ENCODE measurements around the gene HACE1. TPM values are rescaled to one million over a fixed set of nuclear protein-coding genes. Genes with fewer than 3 reads are reported as not detected.

The HACE1 gene
- total RNA-seq, 4 donors from 2014 or later: 3.6 to 9.0 (median 5.1) TPM

DNA sequence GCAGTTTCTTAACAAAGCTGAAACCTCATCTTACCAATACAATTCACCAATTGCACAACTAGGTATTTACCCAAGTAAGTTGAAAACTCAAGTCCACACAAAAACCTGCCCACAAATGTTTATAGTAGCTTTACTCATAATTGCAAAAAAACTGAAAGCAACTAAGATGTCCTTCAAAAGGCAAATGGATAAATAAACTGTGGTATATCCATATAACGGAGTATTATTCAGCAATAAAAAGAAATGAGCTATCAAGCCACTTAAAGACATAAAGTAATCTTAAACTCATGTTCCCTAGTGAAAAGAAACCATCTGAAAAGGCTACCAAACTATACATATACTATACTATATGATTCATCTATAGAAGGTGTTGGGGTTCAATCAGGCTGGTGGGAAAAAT lies 179.7 kb downstream of the HACE1 start:
- Histone ChIP-seq H3K4me3 (no peak overlapping the region), H3K27ac (no peak overlapping the region), H3K4me1 (no peaks in the 10 kb centered on the region), H3K9me3 (no peaks in the 10 kb centered on the region), H3K36me3 (no peaks in the 10 kb centered on the region), H3K27me3 (no peaks in the 10 kb centered on the region)
- TF ChIP-seq POLR2A (IDR thresholded peaks at IDR 0.05): no peak
- TF ChIP-seq, protein P1, sequence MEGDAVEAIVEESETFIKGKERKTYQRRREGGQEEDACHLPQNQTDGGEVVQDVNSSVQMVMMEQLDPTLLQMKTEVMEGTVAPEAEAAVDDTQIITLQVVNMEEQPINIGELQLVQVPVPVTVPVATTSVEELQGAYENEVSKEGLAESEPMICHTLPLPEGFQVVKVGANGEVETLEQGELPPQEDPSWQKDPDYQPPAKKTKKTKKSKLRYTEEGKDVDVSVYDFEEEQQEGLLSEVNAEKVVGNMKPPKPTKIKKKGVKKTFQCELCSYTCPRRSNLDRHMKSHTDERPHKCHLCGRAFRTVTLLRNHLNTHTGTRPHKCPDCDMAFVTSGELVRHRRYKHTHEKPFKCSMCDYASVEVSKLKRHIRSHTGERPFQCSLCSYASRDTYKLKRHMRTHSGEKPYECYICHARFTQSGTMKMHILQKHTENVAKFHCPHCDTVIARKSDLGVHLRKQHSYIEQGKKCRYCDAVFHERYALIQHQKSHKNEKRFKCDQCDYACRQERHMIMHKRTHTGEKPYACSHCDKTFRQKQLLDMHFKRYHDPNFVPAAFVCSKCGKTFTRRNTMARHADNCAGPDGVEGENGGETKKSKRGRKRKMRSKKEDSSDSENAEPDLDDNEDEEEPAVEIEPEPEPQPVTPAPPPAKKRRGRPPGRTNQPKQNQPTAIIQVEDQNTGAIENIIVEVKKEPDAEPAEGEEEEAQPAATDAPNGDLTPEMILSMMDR (IDR thresholded peaks at IDR 0.05 in 4 of 5, conservative IDR thresholded peaks at IDR 0.05 in 1 of 5): no peak
- in situ Hi-C loops (cut with MboI; ENCODE audit: low sequenced_read_pairs in 4 of 4) (no loop called here), intact Hi-C loops (cut with DNase I; ENCODE audit: low total_unique reads) (loop anchor here (5.0 kb wide), 1 partner anchor 397 kb away; no protein-coding TSS in a partner anchor)
- no peak for ATAC-seq
- DNase-seq: no peak

Other genes starting within 250 kb of the HACE1 start
- gene LIN28B, start 97.2 kb upstream of the HACE1 start, total RNA-seq: not detected

Data from gastrocnemius medialis (tissue), 4 donors.